ENCODE data around the gene GIGYF1.
"Not testable (repeated sequence)": the region's sequence is repeated elsewhere in the genome, so short reads cannot be mapped to it uniquely, and the experiment has no call there.

The GIGYF1 gene

GRCh38 chr7:100671353-100672327, 22.4 kb downstream of the GIGYF1 start:
- DNase-seq: no peak

- no peak for DNase-seq
Measured at GRCh38 chr7:100670074-100670473, 24.0 kb downstream of the GIGYF1 start.

- DNase-seq: not testable (repeated sequence)
Measured at GRCh38 chr7:100669106-100669505, 24.9 kb downstream of the GIGYF1 start.

- no peak for DNase-seq
Measured at GRCh38 chr7:100668069-100668449, 26.0 kb downstream of the GIGYF1 start.

- no peak for DNase-seq
Measured at GRCh38 chr7:100667331-100668068, 26.6 kb downstream of the GIGYF1 start.

- DNase-seq: no peak
Measured at GRCh38 chr7:100665168-100665726, 28.8 kb downstream of the GIGYF1 start.

- not testable (repeated sequence) for DNase-seq
Measured at GRCh38 chr7:100662194-100662776, 31.8 kb downstream of the GIGYF1 start.

- DNase-seq: no peak
Measured at GRCh38 chr7:100655908-100656674, 38.0 kb downstream of the GIGYF1 start, which contains the start of gene ACTL6B. ACTL6B (minus strand) TSS chr7:100656448; CDS start chr7:100656354, 94 bp downstream.

- DNase-seq: no peak
Measured at GRCh38 chr7:100654908-100655831, 38.9 kb downstream of the GIGYF1 start.

- no peak for DNase-seq
Measured at GRCh38 chr7:100649826-100650565, 44.1 kb downstream of the GIGYF1 start.

GRCh38 chr7:100642534-100642907, 51.5 kb downstream of the GIGYF1 start:
- no peak for DNase-seq

GRCh38 chr7:100641860-100642533, 52.1 kb downstream of the GIGYF1 start:
- DNase-seq: no peak

GRCh38 chr7:100641463-100641859, 52.6 kb downstream of the GIGYF1 start, which contains the start of gene TFR2:
TFR2 (minus strand) TSS chr7:100641552; CDS start chr7:100641509, 43 bp downstream.
- DNase-seq: no peak

GRCh38 chr7:100640517-100641440, 53.3 kb downstream of the GIGYF1 start:
- no peak for DNase-seq

- no peak for DNase-seq
Measured at GRCh38 chr7:100639995-100640516, 54.0 kb downstream of the GIGYF1 start.

- no peak for DNase-seq
Measured at GRCh38 chr7:100632951-100633717, 60.9 kb downstream of the GIGYF1 start.

GRCh38 chr7:100630066-100630465, 64.0 kb downstream of the GIGYF1 start:
- no peak for DNase-seq

Measured in SIG-M5 (cell line).